Esophagus (tissue), 2 donors: Measurements from ENCODE around the gene CFC1. TPM values are rescaled to one million over a fixed set of nuclear protein-coding genes. Genes with fewer than 3 reads are reported as not detected.
"Not testable (repeated sequence)": the region's sequence is repeated elsewhere in the genome, so short reads cannot be mapped to it uniquely, and the experiment has no call there.

Experiments
- H3K27ac ChIP-seq, 2 donors: one replicate each; pipeline ENCODE4 v1.5.1; 2013; ENCODE audit warnings: low read depth in 2 of 2, mild to moderate bottlenecking in 2 of 2, inconsistent platforms in 1 of 2, low read length in 1 of 2, moderate library complexity in 1 of 2
- H3K27me3 ChIP-seq, 2 donors: one replicate each; pipeline ENCODE4 v1.6.1; 2013; ENCODE audit warnings: low read length in 2 of 2, control low read depth in 1 of 2, mild to moderate bottlenecking in 1 of 2; ENCODE audit not compliant: insufficient read depth in 2 of 2, control insufficient read depth in 1 of 2
- H3K36me3 ChIP-seq, 2 donors: one replicate each; pipeline ENCODE4 v1.6.1; 2013; ENCODE audit warnings: low read length in 1 of 2; ENCODE audit not compliant: control insufficient read depth in 2 of 2, insufficient read depth in 2 of 2
- H3K4me1 ChIP-seq, 2 donors: one replicate each; pipeline ENCODE4 v1.6.1; 2013; ENCODE audit warnings: low read length in 1 of 2; ENCODE audit not compliant: control insufficient read depth in 2 of 2, insufficient read depth in 2 of 2
- H3K4me3 ChIP-seq, 2 donors: one replicate each; pipeline ENCODE4 v1.5.1; 2013; ENCODE audit warnings: low read length in 2 of 2, mild to moderate bottlenecking in 2 of 2, low read depth in 1 of 2, moderate library complexity in 1 of 2
- H3K9me3 ChIP-seq, 2 donors: one replicate each; pipeline ENCODE4 v1.6.1; 2013; ENCODE audit warnings: mild to moderate bottlenecking in 2 of 2, low read depth in 1 of 2, low read length in 1 of 2, moderate library complexity in 1 of 2; ENCODE audit not compliant: control insufficient read depth in 2 of 2, insufficient read depth in 1 of 2
- WGBS, 2 donors: extraction: QIAGEN DNeasy Blood & Tissue Kit; methylation state at CpG; one replicate each; pipeline ENCODE4 v1.1.7; 2013; 5-methylcytosine and 5-hydroxymethylcytosine counted together
- polyA plus RNA-seq, 2 donors: library from polyadenylated mRNA; stranded (reverse); fragments of 200-250 nt; gene quantifications; one replicate each; pipeline ENCODE4 v1.2.3, GENCODE V29; 2013
- donor health status: healthy with polysubstance abuse.
- donor health status: Bipolar disorder and iron deficiency.

CFC1 gene
- polyA plus RNA-seq, 2 donors, result not detected

DNA sequence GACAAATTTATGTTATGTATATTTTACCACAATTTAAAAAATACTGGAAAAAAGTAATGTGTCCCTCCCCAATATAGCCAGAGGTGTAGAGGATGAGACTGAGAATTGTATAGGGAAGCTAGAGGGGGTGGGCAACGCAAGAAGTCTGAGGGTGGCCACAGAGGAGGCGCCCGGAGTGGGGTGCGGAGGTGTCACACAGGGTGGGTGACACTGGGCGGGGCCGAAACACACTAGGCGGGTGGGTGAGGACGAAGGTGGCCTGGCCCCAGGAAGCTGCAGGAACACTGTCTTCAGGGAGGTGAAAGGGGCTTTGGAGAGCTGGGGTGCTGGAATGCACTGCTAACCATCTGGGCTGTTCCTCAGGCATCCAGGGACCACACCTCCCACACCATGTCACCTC, 42.9 kb downstream of the CFC1 start:
- not testable (repeated sequence) for H3K9me3 ChIP-seq, H3K4me1 ChIP-seq, H3K4me3 ChIP-seq, H3K36me3 ChIP-seq, H3K27ac ChIP-seq, H3K27me3 ChIP-seq
- no CpG with 5 or more reads among the region's 8 CpGs for WGBS, 2 donors

GRCh38 chr2:130554178-130554577, 45.2 kb downstream of the CFC1 start:
- not testable (repeated sequence) for H3K36me3 ChIP-seq, H3K27ac ChIP-seq, H3K9me3 ChIP-seq, H3K27me3 ChIP-seq, H3K4me1 ChIP-seq, H3K4me3 ChIP-seq
- WGBS, 2 donors, result no CpG with 5 or more reads among the region's 4 CpGs

GRCh38 chr2:130549475-130549874, 49.9 kb downstream of the CFC1 start:
- H3K9me3 ChIP-seq, H3K36me3 ChIP-seq, H3K27me3 ChIP-seq, H3K27ac ChIP-seq, H3K4me1 ChIP-seq, H3K4me3 ChIP-seq: not testable (repeated sequence)
- WGBS, 2 donors, result no CpG with 5 or more reads among the region's 27 CpGs

- H3K4me3 ChIP-seq, H3K36me3 ChIP-seq, H3K27ac ChIP-seq, H3K27me3 ChIP-seq, H3K9me3 ChIP-seq, H3K4me1 ChIP-seq: not testable (repeated sequence)
- no CpG with 5 or more reads among the region's 3 CpGs for WGBS, 2 donors
These were observed 51.0 kb downstream of the CFC1 start for GRCh38 chr2:130548418-130548817.

DNA sequence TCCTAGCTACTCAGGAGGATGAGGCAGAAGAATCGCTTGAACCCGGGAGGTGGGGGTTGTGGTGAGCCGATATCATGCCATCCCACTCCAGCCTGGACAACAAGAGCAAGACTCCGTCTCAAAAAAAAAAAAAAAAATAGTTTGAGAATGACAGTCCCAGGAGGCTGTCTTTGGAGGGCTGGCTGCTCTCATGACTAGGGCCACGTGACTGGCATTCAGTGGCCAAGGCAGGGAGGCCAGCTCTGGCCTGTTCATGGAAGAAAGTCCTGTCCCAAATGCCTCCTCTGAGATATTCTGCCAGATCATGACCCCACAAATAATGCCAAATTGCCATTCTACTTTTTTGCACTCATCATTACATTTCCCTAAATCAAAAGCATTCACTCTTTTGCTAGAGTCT, 54.4 kb downstream of the CFC1 start:
- H3K36me3 ChIP-seq, H3K4me3 ChIP-seq, H3K9me3 ChIP-seq, H3K27ac ChIP-seq, H3K27me3 ChIP-seq, H3K4me1 ChIP-seq: not testable (repeated sequence)
- WGBS, 2 donors, result no CpG with 5 or more reads among the region's 5 CpGs

GRCh38 chr2:130543785-130544528, 55.4 kb downstream of the CFC1 start:
- H3K27me3 ChIP-seq, H3K36me3 ChIP-seq, H3K9me3 ChIP-seq, H3K27ac ChIP-seq, H3K4me3 ChIP-seq, H3K4me1 ChIP-seq: not testable (repeated sequence)
- WGBS, 2 donors, result 67% methylated on average over 1 of the region's 12 CpGs; no CpG with 5 or more reads in 1 of the 2 donors

DNA sequence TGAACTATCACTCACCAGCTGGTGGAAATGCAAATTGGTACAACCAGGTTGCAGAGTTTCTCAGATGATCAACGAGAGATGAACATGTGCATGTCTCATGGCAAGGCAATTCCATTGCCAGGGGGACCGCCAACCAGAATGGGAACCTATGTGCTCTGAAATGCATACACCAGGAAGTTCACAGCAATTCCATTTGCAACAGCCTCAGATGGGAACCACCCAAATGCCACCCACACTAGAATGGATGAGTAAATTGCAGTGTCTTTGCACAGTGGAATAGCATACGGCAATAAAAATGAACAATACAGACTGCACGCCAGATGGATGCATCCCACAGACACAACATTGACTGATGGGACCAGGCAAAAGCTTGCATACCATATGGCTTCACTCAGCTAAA, 56.6 kb downstream of the CFC1 start:
- no CpG with 5 or more reads among the region's 4 CpGs for whole genome bisulfite sequencing, 2 donors

More for the DNA sequence above, 56.6 kb downstream of the CFC1 start:
- not testable (repeated sequence) for H3K4me1 ChIP-seq, H3K27me3 ChIP-seq, H3K4me3 ChIP-seq, H3K27ac ChIP-seq, H3K9me3 ChIP-seq, H3K36me3 ChIP-seq

Other genes with a start within 250 kb of the CFC1 start
- 10 to 100 TPM; 20.5 to 32.5 TPM for gene PTPN18, start 243.5 kb downstream of the CFC1 start, polyA plus RNA-seq
- gene POTEI, start 90.2 kb downstream of the CFC1 start, polyA plus RNA-seq, result not detected
- gene CFC1B, start 78.4 kb downstream of the CFC1 start, polyA plus RNA-seq, result not detected
- gene POTEJ, start 11.9 kb upstream of the CFC1 start, polyA plus RNA-seq, result not detected
- not detected for gene GPR148, start 129.5 kb upstream of the CFC1 start, polyA plus RNA-seq
- gene AMER3, start 156.0 kb upstream of the CFC1 start, polyA plus RNA-seq, result not detected
- gene ARHGEF4, start 237.3 kb upstream of the CFC1 start, polyA plus RNA-seq, result 10 to 100 TPM; 32.2 to 98.9 TPM